HT1080 (cell line): Measurements from ENCODE around the gene SULF2. TPM values are rescaled to one million over a fixed set of nuclear protein-coding genes. Genes with fewer than 3 reads are reported as not detected.

ENCODE experiments used
- DNase-seq: peaks from one replicate; pipeline ENCODE4 v3.0.0-alpha.2; 2015; ENCODE audit warnings: low read depth
- total RNA-seq: library from RNA; depleted of rRNA; stranded (reverse); fragments of >200 nt; shearing (Covaris generic); gene quantifications from 2 replicates; pipeline ENCODE4 v1.2.3, GENCODE V29; 2014

The SULF2 gene
- total RNA-seq, 1 experiment from 2014 or later: 5.6 TPM

- DNase-seq: no peak
Observed at GRCh38 chr20:47672886-47673670, 112.2 kb downstream of the SULF2 start.

GRCh38 chr20:47672166-47672565 lies 113.1 kb downstream of the SULF2 start:
- DNase-seq: no peak

GRCh38 chr20:47670913-47671312 lies 114.4 kb downstream of the SULF2 start:
- no peak for DNase-seq

- DNase-seq: no peak
Observed at GRCh38 chr20:47669927-47670890, 115.1 kb downstream of the SULF2 start.

GRCh38 chr20:47669489-47669888 lies 115.8 kb downstream of the SULF2 start:
- DNase-seq: no peak

- DNase-seq: no peak
Observed at GRCh38 chr20:47669152-47669425, 116.2 kb downstream of the SULF2 start.

- no peak for DNase-seq
Observed at GRCh38 chr20:47668313-47669151, 116.7 kb downstream of the SULF2 start.

GRCh38 chr20:47667531-47668312 lies 117.6 kb downstream of the SULF2 start:
- DNase-seq: no peak

- DNase-seq: no peak
Observed at GRCh38 chr20:47667086-47667485, 118.2 kb downstream of the SULF2 start.

- DNase-seq: no peak
Observed at GRCh38 chr20:47666304-47666703, 119.0 kb downstream of the SULF2 start.

- no peak for DNase-seq
Observed at GRCh38 chr20:47665221-47665991, 119.9 kb downstream of the SULF2 start.

- DNase-seq: no peak
Observed at GRCh38 chr20:47664744-47665143, 120.5 kb downstream of the SULF2 start.

GRCh38 chr20:47664068-47664437 lies 121.2 kb downstream of the SULF2 start:
- DNase-seq: no peak

- DNase-seq: peak; percentile 68
Observed at GRCh38 chr20:47663354-47664067, 121.8 kb downstream of the SULF2 start.

- DNase-seq: no peak
Observed at GRCh38 chr20:47662483-47663353, 122.6 kb downstream of the SULF2 start.

GRCh38 chr20:47661714-47662113 lies 123.6 kb downstream of the SULF2 start:
- no peak for DNase-seq

GRCh38 chr20:47660983-47661700 lies 124.1 kb downstream of the SULF2 start:
- no peak for DNase-seq

GRCh38 chr20:47660602-47660905 lies 124.7 kb downstream of the SULF2 start:
- no peak for DNase-seq
